ENCODE data around the gene ZNF618. TPM values are rescaled to one million over a fixed set of nuclear protein-coding genes. Genes with fewer than 3 reads are reported as not detected.

The ZNF618 gene
- total and polyA plus RNA-seq, 2 experiments from 2014 or later, result 10.2 to 14.0 TPM

GRCh38 chr9:113929634-113930389 lies 53.7 kb downstream of the ZNF618 start:
- H2AFZ ChIP-seq, result no peak overlapping the region
- no peaks in the 10 kb centered on the region for H3K9me2 ChIP-seq (replicated peaks; ENCODE audit: insufficient read depth)
- TF ChIP-seq, protein P1, sequence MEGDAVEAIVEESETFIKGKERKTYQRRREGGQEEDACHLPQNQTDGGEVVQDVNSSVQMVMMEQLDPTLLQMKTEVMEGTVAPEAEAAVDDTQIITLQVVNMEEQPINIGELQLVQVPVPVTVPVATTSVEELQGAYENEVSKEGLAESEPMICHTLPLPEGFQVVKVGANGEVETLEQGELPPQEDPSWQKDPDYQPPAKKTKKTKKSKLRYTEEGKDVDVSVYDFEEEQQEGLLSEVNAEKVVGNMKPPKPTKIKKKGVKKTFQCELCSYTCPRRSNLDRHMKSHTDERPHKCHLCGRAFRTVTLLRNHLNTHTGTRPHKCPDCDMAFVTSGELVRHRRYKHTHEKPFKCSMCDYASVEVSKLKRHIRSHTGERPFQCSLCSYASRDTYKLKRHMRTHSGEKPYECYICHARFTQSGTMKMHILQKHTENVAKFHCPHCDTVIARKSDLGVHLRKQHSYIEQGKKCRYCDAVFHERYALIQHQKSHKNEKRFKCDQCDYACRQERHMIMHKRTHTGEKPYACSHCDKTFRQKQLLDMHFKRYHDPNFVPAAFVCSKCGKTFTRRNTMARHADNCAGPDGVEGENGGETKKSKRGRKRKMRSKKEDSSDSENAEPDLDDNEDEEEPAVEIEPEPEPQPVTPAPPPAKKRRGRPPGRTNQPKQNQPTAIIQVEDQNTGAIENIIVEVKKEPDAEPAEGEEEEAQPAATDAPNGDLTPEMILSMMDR (IDR thresholded peaks at IDR 0.05; ENCODE audit: poor library complexity), result no peak
- H3K9me3 ChIP-seq (ENCODE audit: low read depth), result no peaks in the 10 kb centered on the region
- no peak overlapping the region for H3K27ac ChIP-seq
- H3K27me3 ChIP-seq, result no peaks in the 10 kb centered on the region
- H3K4me3 ChIP-seq, result no peak overlapping the region
- no peaks in the 10 kb centered on the region for H3K4me1 ChIP-seq (ENCODE audit: insufficient read depth)
- no peak overlapping the region for H3K4me2 ChIP-seq
- 85% methylated on average over 6 of the region's 6 CpGs for WGBS (ENCODE audit: low lambda C conversion rate, missing lambda C conversion rate)
- no peak for DNase-seq (ENCODE audit: low spot score)
- H4K20me1 ChIP-seq (ENCODE audit: insufficient read depth, poor library complexity, severe bottlenecking), result peaks cover 7% of the 10 kb centered on the region
- H3K79me2 ChIP-seq, result peaks cover 95% of the 10 kb centered on the region
- H3K36me3 ChIP-seq (replicated peaks; ENCODE audit: insufficient read depth, low read depth), result no peaks in the 10 kb centered on the region

DNA sequence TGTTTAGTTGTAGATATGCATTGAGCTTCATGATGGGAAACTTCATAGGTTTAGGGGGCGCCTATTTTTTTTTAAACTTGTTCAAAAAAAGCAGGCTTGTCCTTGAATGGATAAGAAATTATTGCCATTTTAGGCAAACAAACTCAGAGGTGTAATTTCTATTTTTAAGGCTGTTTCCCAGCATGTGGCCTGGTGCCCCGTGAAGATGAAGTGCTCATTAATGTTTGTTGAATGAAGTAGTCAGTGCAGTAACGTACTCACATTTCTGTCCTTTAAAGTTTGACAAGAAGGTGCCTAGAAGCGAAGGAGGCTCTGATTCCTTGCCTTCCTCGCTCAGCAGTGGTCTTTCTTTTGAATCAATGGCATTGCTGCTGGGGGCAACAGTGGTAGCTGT lies 54.3 kb downstream of the ZNF618 start:
- peaks cover 7% of the 10 kb centered on the region for H4K20me1 ChIP-seq (ENCODE audit: insufficient read depth, poor library complexity, severe bottlenecking)
- no peak overlapping the region for H3K4me2 ChIP-seq
- H2AFZ ChIP-seq, result no peak overlapping the region
- no peaks in the 10 kb centered on the region for H3K4me1 ChIP-seq (ENCODE audit: insufficient read depth)
- H3K79me2 ChIP-seq, result peaks cover 91% of the 10 kb centered on the region
- WGBS (ENCODE audit: low lambda C conversion rate, missing lambda C conversion rate), result 94% methylated on average over 5 of the region's 5 CpGs
- no peaks in the 10 kb centered on the region for H3K9me2 ChIP-seq (replicated peaks; ENCODE audit: insufficient read depth)
- TF ChIP-seq EZH2 (IDR thresholded peaks at IDR 0.05; ENCODE audit: borderline replicate concordance), result no peak
- no peak for TF ChIP-seq EZH2phosphoT487 (IDR thresholded peaks at IDR 0.05; ENCODE audit: low read depth, severe bottlenecking, unreplicated experiment)
- TF ChIP-seq, protein P1 (IDR thresholded peaks at IDR 0.05; ENCODE audit: poor library complexity), result no peak
- H3K36me3 ChIP-seq (replicated peaks; ENCODE audit: insufficient read depth, low read depth), result no peaks in the 10 kb centered on the region
- no peaks in the 10 kb centered on the region for H3K27me3 ChIP-seq
- no peak overlapping the region for H3K27ac ChIP-seq
- no peak for DNase-seq (ENCODE audit: low spot score)
- H3K4me3 ChIP-seq, result no peak overlapping the region
- no peaks in the 10 kb centered on the region for H3K9me3 ChIP-seq (ENCODE audit: low read depth)

- Histone ChIP-seq H3K4me3 (no peak overlapping the region), H3K36me3 (replicated peaks; ENCODE audit: insufficient read depth, low read depth) (no peaks in the 10 kb centered on the region), H3K79me2 (peaks cover 84% of the 10 kb centered on the region), H3K9me3 (ENCODE audit: low read depth) (no peaks in the 10 kb centered on the region), H4K20me1 (ENCODE audit: insufficient read depth, poor library complexity, severe bottlenecking) (peaks cover 7% of the 10 kb centered on the region), H3K27ac (no peak overlapping the region), H3K27me3 (no peaks in the 10 kb centered on the region), H3K4me2 (no peak overlapping the region), H3K9me2 (replicated peaks; ENCODE audit: insufficient read depth) (no peaks in the 10 kb centered on the region), H3K4me1 (ENCODE audit: insufficient read depth) (no peaks in the 10 kb centered on the region), H2AFZ (no peak overlapping the region)
- 95% methylated on average over 5 of the region's 5 CpGs for WGBS (ENCODE audit: low lambda C conversion rate, missing lambda C conversion rate)
- no peak for DNase-seq (ENCODE audit: low spot score)
- TF ChIP-seq EZH2phosphoT487 (IDR thresholded peaks at IDR 0.05; ENCODE audit: low read depth, severe bottlenecking, unreplicated experiment), result no peak
- TF ChIP-seq, protein P1 (IDR thresholded peaks at IDR 0.05; ENCODE audit: poor library complexity), result no peak
- no peak for TF ChIP-seq EZH2 (IDR thresholded peaks at IDR 0.05; ENCODE audit: borderline replicate concordance)
Observed at GRCh38 chr9:113931140-113931539, 55.0 kb downstream of the ZNF618 start.
